Measurements from ENCODE around the gene EREG.
"Not testable (repeated sequence)": the region's sequence is repeated elsewhere in the genome, so short reads cannot be mapped to it uniquely, and the experiment has no call there.

EREG gene

GRCh38 chr4:74390677-74391076 lies 25.7 kb downstream of the EREG start:
- no peak for DNase-seq (ENCODE audit: low read depth)

- no peak for DNase-seq (ENCODE audit: low read depth)
Observed at GRCh38 chr4:74391346-74391745, 26.4 kb downstream of the EREG start.

GRCh38 chr4:74391890-74392475 lies 27.0 kb downstream of the EREG start:
- no peak for DNase-seq (ENCODE audit: low read depth)

GRCh38 chr4:74394476-74395136 lies 29.7 kb downstream of the EREG start:
- peak; percentile 93 for DNase-seq (ENCODE audit: low read depth)

GRCh38 chr4:74395633-74396032 lies 30.7 kb downstream of the EREG start:
- DNase-seq (ENCODE audit: low read depth), result peak; percentile 79

- peak; percentile 27 for DNase-seq (ENCODE audit: low read depth)
Observed at GRCh38 chr4:74397748-74398426, 32.9 kb downstream of the EREG start.

- not testable (repeated sequence) for DNase-seq (ENCODE audit: low read depth)
Observed at GRCh38 chr4:74398894-74399589, 34.1 kb downstream of the EREG start.

- DNase-seq (ENCODE audit: low read depth), result no peak
Observed at GRCh38 chr4:74400395-74400794, 35.5 kb downstream of the EREG start.

- no peak for DNase-seq (ENCODE audit: low read depth)
Observed at GRCh38 chr4:74402692-74403456, 37.9 kb downstream of the EREG start.

- DNase-seq (ENCODE audit: low read depth), result no peak
Observed at GRCh38 chr4:74407891-74408290, 42.9 kb downstream of the EREG start.

- peak; percentile 24 for DNase-seq (ENCODE audit: low read depth)
Observed at GRCh38 chr4:74408639-74409038, 43.7 kb downstream of the EREG start.

- peak; percentile 37 for DNase-seq (ENCODE audit: low read depth)
Observed at GRCh38 chr4:74410272-74410671, 45.3 kb downstream of the EREG start.

GRCh38 chr4:74412225-74412624 lies 47.3 kb downstream of the EREG start:
- no peak for DNase-seq (ENCODE audit: low read depth)

GRCh38 chr4:74413265-74413664 lies 48.3 kb downstream of the EREG start:
- no peak for DNase-seq (ENCODE audit: low read depth)

GRCh38 chr4:74414149-74414809 lies 49.3 kb downstream of the EREG start:
- no peak for DNase-seq (ENCODE audit: low read depth)

- DNase-seq (ENCODE audit: low read depth), result no peak
Observed at GRCh38 chr4:74415602-74416300, 50.8 kb downstream of the EREG start.

- DNase-seq (ENCODE audit: low read depth), result peak; percentile 92
Observed at GRCh38 chr4:74418063-74418670, 53.2 kb downstream of the EREG start.

GRCh38 chr4:74420863-74421262 lies 55.9 kb downstream of the EREG start:
- no peak for DNase-seq (ENCODE audit: low read depth)

- DNase-seq (ENCODE audit: low read depth), result peak; percentile 52
Observed at GRCh38 chr4:74423104-74423503, 58.2 kb downstream of the EREG start.

GRCh38 chr4:74424111-74424510 lies 59.2 kb downstream of the EREG start:
- DNase-seq (ENCODE audit: low read depth), result no peak
